Transverse colon (tissue), 4 donors: Measurements from ENCODE around the gene AK4.

Experiments
- EP300 ChIP-seq: sonication (generic); formaldehyde crosslinking; IDR thresholded peaks from one replicate; pipeline ENCODE4 v1.6.1; 2017; ENCODE audit warnings: antibody characterized with exemption, low read depth
- POLR2A ChIP-seq: fragments of 450-650 bp; IDR thresholded peaks from one replicate; pipeline ENCODE4 v1.6.1; 2016; ENCODE audit warnings: antibody characterized with exemption, mild to moderate bottlenecking, moderate library complexity
- POLR2AphosphoS5 ChIP-seq, 3 donors: sonication (generic); formaldehyde crosslinking; IDR thresholded peaks; one replicate each; pipeline ENCODE4 v1.6.1; 2016; ENCODE audit warnings: antibody characterized with exemption in 3 of 3
- TF ChIP-seq, protein P1 (sequence below), 5 experiments: fragments of 200-600 bp in 3 of 5; fragments of 450-650 bp in 2 of 5; sonication (generic) in 3 of 5; IDR thresholded peaks; 1 replicate in 2 of 5; 2 replicates in 3 of 5; pipeline ENCODE4 v1.5.1; 2016 to 2017; ENCODE audit warnings: antibody characterized with exemption in 5 of 5, inconsistent platforms in 3 of 5, mild to moderate bottlenecking in 2 of 5, moderate library complexity in 1 of 5

- TF ChIP-seq, protein P1, sequence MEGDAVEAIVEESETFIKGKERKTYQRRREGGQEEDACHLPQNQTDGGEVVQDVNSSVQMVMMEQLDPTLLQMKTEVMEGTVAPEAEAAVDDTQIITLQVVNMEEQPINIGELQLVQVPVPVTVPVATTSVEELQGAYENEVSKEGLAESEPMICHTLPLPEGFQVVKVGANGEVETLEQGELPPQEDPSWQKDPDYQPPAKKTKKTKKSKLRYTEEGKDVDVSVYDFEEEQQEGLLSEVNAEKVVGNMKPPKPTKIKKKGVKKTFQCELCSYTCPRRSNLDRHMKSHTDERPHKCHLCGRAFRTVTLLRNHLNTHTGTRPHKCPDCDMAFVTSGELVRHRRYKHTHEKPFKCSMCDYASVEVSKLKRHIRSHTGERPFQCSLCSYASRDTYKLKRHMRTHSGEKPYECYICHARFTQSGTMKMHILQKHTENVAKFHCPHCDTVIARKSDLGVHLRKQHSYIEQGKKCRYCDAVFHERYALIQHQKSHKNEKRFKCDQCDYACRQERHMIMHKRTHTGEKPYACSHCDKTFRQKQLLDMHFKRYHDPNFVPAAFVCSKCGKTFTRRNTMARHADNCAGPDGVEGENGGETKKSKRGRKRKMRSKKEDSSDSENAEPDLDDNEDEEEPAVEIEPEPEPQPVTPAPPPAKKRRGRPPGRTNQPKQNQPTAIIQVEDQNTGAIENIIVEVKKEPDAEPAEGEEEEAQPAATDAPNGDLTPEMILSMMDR (IDR thresholded peaks at IDR 0.05) = no peak
- TF ChIP-seq EP300 (no peak), POLR2A (no peak), POLR2AphosphoS5 (IDR thresholded peaks at IDR 0.05) (no peak)
Observed at GRCh38 chr1:65174585-65174984, 26.6 kb downstream of the AK4 start.
